Right hindlimb (tissue), 1 donor: ENCODE data around the gene MAP3K2.

Source experiments
- DNase-seq: peaks from one replicate; pipeline ENCODE4 v3.0.0-alpha.2; 2018

The MAP3K2 gene, protein sequence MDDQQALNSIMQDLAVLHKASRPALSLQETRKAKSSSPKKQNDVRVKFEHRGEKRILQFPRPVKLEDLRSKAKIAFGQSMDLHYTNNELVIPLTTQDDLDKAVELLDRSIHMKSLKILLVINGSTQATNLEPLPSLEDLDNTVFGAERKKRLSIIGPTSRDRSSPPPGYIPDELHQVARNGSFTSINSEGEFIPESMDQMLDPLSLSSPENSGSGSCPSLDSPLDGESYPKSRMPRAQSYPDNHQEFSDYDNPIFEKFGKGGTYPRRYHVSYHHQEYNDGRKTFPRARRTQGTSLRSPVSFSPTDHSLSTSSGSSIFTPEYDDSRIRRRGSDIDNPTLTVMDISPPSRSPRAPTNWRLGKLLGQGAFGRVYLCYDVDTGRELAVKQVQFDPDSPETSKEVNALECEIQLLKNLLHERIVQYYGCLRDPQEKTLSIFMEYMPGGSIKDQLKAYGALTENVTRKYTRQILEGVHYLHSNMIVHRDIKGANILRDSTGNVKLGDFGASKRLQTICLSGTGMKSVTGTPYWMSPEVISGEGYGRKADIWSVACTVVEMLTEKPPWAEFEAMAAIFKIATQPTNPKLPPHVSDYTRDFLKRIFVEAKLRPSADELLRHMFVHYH

DNA sequence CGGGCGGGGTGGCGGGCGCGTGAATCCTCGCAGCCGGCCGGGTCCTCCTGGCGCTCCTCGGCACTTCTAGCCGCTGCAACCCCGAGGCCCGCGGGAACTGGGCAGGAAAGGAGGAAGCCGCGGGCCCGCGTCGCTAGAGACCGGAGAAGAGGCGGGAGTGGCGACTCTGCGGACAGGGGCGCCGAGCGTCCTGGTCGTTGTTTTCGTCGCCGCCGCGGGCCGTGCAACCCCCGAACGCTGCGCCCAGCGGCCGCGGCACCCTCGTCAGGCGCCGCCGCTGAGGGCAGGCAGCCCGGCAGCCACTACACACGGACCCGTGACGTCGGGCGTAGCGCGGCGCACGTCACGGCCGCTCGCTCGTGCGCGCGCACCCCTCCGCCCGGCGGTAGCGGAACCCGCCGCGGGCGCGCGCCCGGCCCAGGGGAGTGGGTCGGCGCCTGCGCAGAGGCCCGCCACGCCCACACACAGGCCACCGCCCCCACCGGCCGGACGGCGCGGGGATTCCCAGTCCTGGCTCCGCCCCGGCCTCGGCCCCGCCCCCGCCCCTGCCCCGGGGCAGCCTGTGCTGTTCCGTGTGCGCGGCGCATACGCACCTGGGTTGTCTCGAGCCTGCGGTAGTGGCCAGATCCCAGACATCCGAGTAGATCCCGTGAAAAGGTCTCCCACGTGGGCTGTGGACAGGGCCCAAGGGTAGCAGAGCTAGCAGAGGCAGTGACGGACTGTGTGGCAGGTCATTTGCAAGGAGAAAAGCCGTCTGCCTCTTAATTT lies at the start of gene MAP3K2:
Gene MAP3K2, minus strand, starts transcription at position 321 of the 768 bp plus-strand sequence. CDS start 44,846 bp downstream, outside the sequence.
- DNase-seq = peak; percentile 95

DNA sequence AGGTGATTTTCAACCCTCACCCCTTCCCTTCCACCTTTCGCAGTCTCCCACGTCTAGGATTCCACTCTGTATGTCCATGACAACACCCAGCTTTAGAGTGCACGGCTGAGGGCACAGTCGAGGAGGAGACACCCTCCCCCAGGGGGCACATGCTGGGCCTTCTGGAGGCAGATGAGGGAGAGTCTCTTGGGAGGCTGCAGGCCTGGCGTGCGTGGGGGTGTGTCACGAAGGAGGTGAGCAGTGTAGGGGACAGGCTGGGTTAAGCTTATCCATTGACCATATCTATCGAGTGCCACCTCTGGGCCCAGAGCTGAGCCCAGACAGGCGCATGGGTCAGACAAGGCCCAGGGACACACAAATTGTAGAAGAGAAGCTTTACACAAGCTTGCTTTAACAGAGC lies 49.3 kb upstream of the MAP3K2 start:
- no peak for DNase-seq

DNA sequence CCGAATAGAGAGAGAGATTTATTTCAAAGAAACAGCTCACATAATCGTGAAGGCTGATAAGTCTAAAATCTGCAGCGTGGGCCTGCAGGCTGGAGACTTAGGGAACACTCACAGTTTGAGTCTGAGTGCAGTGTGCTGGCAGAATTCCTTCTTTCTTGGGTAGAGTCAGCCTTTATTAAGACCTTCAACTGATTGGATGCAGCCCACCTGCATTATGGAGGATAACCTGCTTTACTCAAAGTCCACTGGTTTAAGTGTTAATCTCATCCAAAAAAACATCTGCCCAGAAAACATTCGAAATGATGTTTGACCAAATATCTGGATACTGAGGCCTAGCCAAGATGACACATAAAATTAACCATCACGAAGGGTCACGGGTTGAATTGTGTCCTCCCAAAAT lies 46.7 kb upstream of the MAP3K2 start:
- DNase-seq = no peak

DNA sequence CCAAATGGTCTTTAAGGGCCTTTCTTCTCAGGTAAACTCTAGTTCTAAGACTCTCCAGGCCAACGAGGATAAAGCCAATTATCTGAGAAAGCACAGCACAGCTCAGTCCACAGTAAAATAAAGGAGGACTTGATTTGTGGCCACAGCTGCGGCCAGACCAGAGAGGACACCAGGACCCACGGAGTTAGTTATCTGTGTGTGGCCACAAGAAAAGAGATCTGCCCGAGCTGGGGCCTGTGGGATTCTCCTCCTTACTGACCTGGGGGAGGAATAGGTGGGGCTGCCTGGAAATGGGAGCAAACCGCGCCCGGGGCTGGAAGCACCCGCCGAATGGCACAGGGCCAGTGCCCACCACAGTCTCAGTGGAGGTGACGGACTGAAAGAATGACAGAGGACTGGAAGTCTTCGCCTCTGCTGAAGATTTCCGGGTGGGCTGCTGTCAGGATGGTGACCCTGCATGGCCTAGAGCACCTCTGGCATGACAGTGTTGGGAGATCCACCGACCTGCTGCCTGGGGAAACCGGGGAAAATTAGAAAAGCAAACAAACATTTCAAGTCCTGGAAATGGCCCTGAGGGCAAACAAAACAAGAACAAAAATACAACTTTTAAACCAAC lies 43.7 kb upstream of the MAP3K2 start:
- no peak for DNase-seq

DNA sequence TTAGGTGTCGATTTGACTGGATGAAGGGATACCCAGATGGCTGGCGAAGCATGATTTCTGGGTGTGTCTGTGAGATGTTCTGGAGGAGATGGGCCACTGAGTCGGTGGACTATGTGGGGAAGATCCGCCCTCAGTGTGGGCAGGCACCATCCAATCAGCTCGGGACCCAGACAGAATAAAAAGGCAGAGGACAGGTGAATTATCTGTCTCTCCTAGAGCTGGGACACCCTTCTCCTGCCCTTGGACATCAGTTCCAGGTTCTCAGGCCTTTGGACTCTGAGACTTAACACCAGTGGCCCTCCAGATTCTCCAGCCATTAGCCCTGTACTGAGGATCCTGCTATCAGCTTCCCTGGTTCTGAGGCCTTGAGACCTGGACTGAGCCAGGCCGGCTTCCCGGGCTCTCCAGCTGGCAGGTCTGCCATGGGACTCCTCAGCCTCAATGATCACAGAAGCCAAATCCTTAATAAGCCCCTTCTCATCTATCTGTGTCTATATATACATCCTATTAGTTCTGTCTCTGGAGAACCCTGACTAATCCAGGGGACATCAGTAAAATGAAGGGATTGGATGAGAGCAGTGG lies 42.2 kb upstream of the MAP3K2 start:
- no peak for DNase-seq

DNA sequence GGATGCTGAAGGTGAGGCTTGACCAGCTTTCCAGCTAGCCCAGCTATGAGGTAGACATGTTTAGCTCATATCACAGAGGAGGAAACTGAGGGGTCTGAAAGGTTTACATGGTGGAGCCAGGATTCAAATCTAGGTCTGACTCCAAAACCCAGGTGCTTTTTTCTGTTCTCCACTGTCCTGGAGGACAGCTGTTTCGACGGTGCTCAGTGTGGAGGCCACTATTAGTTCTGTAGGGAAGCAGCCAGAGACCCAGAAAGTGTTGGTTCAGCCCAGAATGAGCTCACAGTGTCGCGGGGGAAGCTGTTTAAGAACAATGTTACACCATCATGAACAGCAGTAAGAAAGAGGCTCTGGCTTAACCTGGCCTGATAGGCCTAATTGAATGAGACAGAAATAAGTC lies 41.5 kb upstream of the MAP3K2 start:
- no peak for DNase-seq

DNA sequence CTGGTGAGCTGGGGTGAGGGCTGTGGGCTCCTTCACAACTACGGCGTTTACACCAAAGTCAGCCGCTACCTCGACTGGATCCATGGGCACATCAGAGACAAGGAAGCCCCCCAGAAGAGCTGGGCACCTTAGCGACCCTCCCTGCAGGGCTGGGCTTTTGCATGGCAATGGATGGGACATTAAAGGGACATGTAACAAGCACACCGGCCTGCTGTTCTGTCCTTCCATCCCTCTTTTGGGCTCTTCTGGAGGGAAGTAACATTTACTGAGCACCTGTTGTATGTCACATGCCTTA lies 41.0 kb upstream of the MAP3K2 start:
- DNase-seq = no peak

DNA sequence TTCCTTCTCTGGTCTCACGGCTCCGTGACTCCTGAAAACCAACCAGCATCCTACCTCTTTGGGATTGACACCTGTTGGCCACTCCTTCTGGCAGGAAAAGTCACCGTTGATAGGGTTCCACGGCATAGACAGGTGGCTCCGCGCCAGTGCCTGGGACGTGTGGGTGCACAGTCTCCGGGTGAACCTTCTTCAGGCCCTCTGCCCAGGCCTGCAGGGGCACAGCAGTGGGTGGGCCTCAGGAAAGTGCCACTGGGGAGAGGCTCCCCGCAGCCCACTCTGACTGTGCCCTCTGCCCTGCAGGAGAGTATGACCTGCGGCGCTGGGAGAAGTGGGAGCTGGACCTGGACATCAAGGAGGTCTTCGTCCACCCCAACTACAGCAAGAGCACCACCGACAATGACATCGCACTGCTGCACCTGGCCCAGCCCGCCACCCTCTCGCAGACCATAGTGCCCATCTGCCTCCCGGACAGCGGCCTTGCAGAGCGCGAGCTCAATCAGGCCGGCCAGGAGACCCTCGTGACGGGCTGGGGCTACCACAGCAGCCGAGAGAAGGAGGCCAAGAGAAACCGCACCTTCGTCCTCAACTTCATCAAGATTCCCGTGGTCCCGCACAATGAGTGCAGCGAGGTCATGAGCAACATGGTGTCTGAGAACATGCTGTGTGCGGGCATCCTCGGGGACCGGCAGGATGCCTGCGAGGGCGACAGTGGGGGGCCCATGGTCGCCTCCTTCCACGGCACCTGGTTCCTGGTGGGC lies 40.5 kb upstream of the MAP3K2 start:
- no peak for DNase-seq

DNA sequence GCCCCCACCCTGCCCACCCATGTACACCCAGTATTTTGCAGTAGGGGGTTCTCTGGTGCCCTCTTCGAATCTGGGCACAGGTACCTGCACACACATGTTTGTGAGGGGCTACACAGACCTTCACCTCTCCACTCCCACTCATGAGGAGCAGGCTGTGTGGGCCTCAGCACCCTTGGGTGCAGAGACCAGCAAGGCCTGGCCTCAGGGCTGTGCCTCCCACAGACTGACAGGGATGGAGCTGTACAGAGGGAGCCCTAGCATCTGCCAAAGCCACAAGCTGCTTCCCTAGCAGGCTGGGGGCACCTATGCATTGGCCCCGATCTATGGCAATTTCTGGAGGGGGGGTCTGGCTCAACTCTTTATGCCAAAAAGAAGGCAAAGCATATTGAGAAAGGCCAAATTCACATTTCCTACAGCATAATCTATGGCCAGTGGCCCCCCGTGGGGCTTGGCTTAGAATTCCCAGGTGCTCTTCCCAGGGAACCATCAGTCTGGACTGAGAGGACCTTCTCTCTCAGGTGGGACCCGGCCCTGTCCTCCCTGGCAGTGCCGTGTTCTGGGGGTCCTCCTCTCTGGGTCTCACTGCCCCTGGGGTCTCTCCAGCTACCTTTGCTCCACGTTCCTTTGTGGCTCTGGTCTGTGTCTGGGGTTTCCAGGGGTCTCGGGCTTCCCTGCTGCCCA lies 39.7 kb upstream of the MAP3K2 start:
- no peak for DNase-seq

DNA sequence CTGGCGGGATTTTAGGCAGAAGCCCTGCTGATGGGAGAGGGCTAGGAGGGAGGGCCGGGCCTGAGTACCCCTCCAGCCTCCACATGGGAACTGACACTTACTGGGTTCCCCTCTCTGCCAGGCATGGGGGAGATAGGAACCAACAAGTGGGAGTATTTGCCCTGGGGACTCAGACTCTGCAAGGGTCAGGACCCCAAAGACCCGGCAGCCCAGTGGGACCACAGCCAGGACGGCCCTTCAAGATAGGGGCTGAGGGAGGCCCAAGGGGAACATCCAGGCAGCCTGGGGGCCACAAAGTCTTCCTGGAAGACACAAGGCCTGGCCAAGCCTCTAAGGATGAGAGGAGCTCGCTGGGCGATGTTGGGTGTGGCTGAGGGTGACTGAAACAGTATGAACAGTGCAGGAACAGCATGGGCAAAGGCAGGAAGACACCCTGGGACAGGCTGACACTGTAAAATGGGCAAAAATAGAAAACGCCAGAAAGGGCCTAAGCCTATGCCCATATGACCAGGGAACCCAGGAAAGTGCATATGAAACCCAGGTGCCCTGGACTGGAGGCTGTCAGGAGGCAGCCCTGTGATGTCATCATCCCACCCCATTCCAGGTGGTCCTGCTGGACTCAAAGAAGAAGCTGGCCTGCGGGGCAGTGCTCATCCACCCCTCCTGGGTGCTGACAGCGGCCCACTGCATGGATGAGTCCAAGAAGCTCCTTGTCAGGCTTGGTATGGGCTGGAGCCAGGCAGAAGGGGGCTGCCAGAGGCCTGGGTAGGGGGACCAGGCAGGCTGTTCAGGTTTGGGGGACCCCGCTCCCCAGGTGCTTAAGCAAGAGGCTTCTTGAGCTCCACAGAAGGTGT lies 39.0 kb upstream of the MAP3K2 start:
- no peak for DNase-seq

DNA sequence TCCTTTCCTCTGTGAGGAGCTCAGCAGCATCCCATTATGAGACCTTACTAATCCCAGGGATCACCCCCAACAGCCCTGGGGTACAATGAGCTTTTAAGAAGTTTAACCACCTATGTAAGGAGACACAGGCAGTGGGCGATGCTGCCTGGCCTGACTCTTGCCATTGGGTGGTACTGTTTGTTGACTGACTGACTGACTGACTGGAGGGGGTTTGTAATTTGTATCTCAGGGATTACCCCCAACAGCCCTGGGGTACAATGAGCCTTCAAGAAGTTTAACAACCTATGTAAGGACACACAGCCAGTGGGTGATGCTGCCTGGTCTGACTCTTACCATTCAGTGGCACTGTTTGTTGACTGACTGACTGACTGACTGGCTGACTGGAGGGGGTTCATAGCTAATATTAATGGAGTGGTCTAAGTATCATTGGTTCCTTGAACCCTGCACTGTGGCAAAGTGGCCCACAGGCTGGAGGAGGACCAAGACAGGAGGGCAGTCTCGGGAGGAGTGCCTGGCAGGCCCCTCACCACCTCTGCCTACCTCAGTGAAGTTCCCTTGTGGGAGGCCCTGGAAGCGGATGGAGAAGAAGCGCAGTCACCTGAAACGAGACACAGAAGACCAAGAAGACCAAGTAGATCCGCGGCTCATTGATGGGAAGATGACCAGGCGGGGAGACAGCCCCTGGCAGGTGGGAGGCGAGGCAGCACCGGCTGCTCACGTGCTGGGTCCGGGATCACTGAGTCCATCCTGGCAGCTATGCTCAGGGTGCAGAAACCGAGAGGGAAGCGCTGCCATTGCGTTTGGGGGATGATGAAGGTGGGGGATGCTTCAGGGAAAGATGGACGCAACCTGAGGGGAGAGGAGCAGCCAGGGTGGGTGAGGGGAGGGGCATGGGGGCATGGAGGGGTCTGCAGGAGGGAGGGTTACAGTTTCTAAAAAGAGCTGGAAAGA lies 38.0 kb upstream of the MAP3K2 start:
- DNase-seq = no peak

DNA sequence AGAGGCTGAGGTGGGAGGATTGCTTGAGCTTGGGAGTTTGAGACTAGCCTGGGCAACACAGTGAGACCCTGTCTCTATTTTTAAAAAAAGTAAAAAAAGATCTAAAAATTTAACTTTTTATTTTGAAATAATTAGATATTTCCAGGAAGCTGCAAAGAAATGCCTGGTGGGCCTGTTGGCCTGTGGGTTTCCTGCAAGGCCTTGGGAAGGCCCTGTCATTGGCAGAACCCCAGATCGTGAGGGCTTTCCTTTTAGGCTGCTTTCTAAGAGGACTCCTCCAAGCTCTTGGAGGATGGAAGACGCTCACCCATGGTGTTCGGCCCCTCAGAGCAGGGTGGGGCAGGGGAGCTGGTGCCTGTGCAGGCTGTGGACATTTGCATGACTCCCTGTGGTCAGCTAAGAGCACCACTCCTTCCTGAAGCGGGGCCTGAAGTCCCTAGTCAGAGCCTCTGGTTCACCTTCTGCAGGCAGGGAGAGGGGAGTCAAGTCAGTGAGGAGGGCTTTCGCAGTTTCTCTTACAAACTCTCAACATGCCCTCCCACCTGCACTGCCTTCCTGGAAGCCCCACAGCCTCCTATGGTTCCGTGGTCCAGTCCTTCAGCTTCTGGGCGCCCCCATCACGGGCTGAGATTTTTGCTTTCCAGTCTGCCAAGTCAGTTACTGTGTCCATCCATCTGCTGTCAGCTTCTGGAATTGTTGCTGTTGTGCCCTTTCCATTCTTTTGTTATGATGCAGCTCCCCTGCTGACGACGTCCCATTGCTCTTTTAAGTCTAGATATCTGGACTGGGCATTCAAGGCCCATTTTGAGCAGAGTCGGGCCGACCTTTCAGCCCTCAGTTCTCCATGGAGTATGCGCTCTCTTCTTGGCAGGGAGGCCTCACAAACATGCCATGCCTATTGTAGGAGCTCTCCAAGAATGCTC lies 37.1 kb upstream of the MAP3K2 start:
- DNase-seq = no peak

DNA sequence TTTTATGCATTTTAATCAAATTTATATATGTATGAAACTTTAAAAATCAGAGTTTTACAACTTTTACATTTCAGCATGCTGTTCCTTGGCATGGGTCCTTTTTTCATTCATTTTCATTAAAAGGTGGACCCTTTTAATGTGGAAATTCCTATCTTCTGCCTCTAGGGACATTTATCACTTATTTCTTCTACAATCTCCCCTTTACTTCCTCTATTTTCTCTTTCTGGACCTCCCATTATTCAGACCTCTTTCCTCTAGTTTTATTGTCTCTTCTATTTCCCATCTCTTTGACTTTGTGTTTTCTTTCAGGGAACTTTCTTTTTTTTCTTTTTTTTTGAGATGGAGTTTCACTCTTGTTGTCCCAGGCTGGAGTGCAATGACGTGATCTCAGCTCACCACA lies 36.1 kb upstream of the MAP3K2 start:
- DNase-seq = no peak

DNA sequence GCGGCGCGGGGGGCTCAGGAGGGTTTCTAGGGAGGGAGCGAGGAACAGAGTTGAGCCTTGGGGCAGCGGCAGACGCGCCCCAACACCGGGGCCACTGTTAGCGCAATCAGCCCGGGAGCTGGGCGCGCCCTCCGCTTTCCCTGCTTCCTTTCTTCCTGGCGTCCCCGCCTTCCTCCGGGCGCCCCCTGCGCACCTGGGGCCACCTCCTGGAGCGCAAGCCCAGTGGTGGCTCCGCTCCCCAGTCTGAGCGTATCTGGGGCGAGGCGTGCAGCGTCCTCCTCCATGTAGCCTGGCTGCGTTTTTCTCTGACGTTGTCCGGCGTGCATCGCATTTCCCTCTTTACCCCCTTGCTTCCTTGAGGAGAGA lies 35.7 kb upstream of the MAP3K2 start:
- no peak for DNase-seq

DNA sequence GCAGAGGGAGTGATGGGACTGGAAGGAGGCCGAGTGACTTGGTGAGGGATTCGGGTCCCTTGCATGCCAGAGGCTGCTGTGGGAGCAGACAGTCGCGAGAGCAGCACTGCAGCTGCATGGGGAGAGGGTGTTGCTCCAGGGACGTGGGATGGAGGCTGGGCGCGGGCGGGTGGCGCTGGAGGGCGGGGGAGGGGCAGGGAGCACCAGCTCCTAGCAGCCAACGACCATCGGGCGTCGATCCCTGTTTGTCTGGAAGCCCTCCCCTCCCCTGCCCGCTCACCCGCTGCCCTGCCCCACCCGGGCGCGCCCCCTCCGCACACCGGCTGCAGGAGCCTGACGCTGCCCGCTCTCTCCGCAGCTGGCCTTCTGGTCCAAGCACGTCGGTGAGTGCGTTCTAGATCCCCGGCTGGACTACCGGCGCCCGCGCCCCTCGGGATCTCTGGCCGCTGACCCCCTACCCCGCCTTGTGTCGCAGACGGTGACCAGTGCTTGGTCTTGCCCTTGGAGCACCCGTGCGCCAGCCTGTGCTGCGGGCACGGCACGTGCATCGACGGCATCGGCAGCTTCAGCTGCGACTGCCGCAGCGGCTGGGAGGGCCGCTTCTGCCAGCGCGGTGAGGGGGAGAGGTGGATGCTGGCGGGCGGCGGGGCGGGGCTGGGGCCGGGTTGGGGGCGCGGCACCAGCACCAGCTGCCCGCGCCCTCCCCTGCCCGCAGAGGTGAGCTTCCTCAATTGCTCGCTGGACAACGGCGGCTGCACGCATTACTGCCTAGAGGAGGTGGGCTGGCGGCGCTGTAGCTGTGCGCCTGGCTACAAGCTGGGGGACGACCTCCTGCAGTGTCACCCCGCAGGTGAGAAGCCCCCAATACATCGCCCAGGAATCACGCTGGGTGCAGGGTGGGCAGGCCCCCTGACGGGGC lies 35.0 kb upstream of the MAP3K2 start:
- DNase-seq = no peak

DNA sequence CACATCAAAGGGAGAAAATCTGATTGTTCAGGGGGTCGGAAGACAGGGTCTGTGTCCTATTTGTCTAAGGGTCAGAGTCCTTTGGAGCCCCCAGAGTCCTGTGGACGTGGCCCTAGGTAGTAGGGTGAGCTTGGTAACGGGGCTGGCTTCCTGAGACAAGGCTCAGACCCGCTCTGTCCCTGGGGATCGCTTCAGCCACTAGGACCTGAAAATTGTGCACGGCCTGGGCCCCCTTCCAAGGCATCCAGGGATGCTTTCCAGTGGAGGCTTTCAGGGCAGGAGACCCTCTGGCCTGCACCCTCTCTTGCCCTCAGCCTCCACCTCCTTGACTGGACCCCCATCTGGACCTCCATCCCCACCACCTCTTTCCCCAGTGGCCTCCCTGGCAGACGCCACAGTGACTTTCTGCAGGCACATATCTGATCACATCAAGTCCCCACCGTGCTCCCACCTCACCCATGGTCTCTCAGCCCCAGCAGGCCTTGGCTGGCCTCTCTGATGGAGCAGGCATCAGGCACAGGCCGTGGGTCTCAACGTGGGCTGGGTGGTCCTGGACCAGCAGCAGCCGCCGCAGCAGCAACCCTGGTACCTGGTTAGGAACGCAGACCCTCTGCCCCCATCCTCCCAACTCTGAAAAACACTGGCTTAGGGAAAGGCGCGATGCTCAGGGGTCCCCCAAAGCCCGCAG lies 34.2 kb upstream of the MAP3K2 start:
- DNase-seq = no peak
